Hematopoietic multipotent progenitor cell treated with erythropoietin and hydrocortisone succinate and interleukin-3 and kit ligand, for 6 days (in vitro differentiated cells): ENCODE results near the gene SIX5.

Experiments used
- DNase-seq: peaks from one replicate; pipeline ENCODE4 v3.0.0-alpha.2; 2015

The SIX5 gene

DNA sequence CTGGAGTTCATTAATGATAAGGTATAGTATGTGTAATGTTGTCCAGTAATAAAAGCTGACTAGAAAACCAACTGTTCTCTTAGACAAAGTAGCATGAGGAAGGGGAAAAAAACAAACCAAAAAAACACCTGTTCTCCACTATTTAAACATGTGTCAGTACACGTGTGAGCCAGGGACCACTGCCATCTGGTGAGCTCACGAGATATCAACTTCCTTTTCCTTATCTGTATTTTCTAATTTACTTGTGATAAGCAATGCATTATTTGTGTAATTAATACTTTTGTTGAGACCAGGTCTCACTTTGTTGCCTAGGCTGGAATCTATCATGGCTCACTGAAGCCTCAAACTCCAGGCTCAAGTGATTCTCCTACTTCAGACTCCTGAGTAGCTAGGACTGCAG is 4.3 kb upstream of the SIX5 start:
- DNase-seq: no peak

DNA sequence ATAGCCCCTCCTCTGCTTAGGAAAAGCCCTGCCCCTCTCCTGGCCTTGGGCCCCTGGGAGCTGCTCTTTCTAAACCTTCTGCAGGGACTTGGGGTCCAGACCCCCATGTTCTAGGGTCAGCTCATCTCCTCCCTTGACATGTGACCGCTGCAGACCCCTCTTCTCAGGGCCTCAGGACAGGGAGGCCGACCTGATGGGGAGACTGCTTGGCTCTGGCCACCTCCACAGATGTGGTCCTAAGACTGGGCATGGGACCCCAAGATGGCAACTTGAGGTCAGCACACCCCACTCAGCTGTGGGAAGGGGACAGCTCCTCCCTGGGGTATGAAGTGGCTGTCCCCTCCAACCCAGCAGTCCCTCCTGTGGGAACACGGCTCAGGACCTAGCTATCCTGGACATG is 3.9 kb upstream of the SIX5 start:
- no peak for DNase-seq

DNA sequence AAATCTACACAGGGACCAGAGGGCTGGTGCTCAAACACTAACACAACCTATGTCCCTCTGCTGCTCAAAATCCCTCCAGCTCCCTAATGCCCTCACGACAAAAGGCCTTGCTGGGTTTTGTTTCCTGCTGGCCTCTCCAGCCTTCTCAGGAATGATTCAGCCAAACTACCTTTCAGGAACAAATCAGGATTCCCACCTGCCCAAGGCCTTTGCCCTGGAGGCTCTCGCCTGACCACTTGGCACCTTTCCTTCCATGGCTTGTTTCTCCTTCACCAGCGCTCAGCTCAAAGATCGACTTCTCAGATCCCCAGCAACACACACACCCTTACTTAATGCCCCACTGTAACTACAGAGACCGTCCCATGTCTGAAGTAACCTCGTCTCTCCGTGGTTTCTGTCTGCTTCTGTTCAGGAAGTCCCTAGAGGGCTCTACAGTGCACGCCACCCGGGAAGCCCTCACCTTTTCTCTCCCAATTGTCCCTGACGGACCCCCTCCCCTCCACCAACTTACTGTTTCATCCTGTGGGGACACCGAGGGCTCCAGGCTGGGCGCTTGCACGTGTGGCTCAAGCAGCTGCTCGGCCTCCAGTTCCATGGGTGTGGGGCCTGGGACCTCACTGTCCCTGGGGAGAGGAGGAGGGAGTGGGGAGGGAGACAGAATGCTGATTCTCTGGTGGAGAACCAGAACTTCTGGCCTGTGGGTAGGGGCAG is 3.2 kb upstream of the SIX5 start:
- no peak for DNase-seq

DNA sequence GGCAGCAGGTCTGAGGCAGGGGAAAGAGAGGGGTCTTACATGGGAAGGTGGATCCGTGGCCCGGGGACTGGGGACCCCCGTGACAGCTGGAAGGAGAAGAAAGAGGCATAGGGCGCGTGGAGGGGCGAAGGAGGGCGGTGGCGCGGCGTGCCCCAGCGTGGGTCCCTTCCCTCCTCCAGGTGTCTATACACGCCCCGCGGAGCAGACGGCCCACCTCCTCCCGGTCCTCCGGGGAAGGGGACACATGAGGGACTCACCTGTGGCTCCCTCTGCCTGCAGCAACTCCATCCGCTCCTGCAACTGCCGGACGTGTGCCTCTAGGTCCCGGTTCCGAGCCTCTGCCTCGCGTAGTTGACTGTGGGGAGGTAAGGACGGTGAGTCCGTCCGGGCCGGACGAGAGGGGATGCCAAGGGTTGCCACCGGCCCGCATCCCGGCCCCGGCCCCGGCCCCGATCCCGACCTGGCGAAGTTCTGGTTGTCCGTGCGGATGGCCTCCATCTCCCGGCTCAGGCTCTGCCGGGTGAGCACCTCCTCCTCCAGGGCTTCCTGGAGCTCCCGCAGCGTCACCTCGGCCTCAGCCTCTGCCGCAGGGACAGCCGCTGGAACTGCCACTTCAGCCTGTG is 2.4 kb upstream of the SIX5 start:
- DNase-seq: no peak

DNA sequence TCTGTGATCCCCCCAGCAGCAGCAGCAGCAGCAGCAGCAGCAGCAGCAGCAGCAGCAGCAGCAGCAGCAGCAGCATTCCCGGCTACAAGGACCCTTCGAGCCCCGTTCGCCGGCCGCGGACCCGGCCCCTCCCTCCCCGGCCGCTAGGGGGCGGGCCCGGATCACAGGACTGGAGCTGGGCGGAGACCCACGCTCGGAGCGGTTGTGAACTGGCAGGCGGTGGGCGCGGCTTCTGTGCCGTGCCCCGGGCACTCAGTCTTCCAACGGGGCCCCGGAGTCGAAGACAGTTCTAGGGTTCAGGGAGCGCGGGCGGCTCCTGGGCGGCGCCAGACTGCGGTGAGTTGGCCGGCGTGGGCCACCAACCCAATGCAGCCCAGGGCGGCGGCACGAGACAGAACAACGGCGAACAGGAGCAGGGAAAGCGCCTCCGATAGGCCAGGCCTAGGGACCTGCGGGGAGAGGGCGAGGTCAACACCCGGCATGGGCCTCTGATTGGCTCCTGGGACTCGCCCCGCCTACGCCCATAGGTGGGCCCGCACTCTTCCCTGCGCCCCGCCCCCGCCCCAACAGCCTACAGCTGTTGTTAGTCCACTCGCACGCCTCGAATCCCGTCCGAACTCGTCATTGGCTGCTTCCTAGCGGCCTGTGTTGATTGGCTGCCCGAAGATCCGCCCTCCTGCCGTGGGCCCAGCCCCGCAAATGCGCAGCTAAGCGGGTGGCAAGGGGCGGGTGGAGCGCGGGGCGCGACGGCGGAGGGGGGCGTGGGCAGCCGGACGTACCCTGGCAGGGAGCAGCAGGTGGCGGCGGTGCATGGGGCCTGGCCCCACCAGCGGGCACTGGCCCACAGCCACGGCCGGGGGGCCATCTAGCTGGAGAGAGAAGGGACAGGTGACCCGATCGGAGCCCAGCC is 1.4 kb upstream of the SIX5 start:
- DNase-seq: peak; percentile 99

DNA sequence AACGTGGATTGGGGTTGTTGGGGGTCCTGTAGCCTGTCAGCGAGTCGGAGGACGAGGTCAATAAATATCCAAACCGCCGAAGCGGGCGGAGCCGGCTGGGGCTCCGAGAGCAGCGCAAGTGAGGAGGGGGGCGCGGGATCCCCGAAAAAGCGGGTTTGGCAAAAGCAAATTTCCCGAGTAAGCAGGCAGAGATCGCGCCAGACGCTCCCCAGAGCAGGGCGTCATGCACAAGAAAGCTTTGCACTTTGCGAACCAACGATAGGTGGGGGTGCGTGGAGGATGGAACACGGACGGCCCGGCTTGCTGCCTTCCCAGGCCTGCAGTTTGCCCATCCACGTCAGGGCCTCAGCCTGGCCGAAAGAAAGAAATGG is 754 bp upstream of the SIX5 start:
- DNase-seq: peak; percentile 78

DNA sequence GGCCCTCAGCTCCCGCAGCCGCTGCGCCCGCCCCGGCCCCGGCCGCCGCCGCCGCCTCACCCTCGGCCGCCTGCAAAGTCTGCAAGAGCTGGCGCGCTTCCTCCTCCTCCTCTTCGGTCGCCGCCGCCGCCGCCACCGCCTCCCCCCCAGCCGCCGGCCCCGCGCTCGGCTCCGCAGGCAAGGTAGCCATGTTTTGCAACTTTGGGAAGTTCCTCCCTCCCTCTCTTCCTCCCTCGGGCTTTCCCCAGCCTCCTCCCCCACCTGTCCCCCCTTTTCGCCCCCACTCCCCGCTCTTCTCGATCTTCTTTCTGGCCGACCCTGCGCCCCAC is 433 bp downstream of the SIX5 start:
- peak; percentile 55 for DNase-seq

DNA sequence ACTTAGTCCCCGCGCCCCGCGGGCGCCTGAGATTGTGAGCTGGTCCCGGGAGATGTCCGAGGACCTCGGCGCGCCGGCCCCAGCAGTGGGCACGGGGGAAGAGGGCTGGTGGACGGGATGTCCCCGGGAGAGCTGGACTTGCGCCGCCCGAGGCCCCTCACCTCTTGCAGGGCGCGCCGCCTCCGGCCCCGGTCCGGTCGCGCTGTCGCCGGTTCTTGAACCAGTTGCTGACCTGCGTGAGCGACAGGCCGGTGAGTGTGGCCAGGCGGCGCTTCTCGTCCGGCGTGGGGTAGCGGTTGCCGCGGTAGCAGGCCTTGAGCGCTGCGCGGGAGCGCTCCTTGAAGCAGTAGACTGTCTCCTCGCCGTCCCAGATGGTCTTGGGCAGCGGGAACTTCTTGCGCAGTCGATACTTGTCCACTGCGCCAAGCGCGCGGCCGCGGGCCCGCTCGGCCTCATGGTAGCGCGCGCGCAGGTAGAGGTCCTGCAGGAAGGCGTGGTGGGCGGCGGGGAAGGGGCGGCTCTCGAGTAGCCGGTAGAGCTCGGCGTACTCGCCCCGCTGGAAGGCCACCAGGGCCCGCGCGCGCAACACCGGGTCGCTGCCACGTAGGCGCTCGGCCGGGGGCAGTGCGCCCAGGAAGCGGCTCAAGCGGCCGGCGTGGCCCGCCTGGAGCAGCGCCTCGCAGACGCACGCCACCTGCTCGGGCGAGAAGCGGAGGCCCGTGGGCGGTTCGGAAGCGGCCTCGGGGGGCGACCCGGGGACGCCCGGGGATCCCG is 984 bp downstream of the SIX5 start:
- DNase-seq: peak; percentile 60

DNA sequence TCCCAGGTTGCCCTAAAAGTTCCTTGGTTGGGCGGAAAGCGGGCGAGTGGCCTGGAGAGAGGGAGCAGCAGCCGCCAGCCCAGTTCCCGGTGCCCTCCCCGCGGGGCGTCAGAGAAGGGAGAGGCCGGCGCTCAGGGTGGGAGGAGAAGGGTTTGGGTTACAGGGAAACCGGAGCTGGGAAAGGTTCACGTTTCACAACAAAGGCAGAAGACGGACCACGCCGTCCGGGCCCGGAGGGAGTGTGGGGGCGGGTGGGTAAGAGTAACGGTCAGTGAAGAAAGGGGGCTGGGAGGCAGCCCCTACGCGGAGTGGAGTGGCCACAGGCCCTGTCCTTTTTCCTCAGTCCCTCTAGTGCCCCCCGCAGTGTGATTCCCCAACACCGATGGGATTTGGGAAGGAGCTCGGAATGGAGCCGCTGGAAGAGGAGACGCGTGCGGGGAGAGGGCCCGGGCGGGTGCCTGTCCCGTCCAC is 1.6 kb downstream of the SIX5 start:
- DNase-seq: no peak

DNA sequence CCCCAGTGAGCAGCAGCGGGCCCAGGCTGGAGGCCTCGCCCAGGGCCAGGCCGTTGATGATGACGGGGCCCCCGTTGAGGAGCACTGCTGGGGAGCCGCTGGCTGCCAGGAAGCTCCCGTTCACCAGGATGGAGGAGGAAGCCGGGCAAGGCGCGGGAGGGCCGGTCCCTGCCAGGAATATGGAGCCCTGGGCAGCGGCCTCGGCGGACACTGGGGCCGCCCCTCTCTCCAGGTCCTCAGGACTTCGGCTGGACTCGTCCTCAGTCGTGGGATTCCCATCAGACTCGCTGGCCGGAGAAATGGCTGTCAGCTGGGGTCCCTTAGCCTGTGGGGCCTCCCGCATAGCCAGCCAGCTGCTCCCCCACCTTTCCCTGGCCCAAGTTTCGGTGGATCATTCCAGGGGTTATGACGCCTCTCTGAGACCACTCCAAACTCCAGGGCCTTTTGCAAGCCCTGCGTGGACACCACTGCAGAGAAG is 2.1 kb downstream of the SIX5 start:
- DNase-seq: no peak

DNA sequence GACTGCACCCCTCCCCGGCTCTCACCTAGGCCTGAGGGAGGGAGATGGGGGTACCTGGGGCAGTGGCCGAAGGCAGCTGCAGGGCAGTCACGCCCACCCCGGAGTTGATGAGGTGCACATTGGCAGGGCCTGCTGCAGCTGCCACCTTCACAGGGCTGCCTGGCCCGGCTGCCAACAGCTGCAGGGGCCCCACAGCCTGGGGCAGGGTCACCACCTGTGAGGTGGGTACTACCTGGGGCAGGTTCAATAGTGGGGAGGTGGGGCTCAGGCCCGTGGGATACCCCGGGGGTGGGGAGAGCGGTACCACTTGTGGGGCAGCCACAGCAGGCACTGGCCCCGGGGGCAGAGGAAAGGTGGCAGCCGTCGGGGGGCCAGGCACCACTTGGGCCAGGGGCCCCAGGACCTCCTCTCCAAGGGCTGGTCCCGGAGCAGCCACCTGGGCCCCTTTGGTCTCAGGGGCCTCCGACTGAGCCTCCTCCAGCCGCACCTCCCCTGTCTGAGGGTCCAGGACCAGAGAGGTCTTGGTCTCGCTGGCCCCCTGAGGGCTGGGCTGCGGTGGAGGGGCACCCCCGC is 2.7 kb downstream of the SIX5 start:
- no peak for DNase-seq

DNA sequence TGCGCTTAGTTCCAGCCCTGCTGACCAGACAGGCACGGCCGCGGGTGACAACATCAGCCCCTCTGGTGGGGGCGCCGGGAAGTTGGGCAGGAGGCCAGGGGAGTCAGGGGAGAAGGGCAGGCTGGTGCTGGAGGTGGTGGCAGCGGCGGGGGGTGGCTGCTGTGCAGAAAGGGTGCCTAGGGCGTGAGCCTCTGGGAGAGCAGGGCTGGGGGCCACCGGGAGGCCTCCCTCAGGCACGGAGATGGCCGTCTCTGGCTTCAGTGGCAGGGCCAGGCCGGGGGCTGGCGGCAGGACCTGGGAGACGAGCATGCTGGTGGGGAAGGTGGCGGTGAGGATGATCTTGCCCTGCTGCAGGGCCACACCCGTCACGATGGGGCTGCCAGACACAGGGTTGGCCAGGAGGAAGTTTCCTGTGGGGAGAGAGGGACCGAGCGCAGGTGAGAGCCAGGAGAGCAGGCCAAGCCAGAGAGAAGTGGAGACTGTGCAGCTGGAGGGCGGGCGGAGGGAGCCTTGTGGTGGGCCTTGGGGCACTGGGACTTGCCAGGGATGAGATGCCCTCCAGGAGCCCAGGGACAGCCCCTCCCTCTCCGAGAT is 3.3 kb downstream of the SIX5 start:
- no peak for DNase-seq

DNA sequence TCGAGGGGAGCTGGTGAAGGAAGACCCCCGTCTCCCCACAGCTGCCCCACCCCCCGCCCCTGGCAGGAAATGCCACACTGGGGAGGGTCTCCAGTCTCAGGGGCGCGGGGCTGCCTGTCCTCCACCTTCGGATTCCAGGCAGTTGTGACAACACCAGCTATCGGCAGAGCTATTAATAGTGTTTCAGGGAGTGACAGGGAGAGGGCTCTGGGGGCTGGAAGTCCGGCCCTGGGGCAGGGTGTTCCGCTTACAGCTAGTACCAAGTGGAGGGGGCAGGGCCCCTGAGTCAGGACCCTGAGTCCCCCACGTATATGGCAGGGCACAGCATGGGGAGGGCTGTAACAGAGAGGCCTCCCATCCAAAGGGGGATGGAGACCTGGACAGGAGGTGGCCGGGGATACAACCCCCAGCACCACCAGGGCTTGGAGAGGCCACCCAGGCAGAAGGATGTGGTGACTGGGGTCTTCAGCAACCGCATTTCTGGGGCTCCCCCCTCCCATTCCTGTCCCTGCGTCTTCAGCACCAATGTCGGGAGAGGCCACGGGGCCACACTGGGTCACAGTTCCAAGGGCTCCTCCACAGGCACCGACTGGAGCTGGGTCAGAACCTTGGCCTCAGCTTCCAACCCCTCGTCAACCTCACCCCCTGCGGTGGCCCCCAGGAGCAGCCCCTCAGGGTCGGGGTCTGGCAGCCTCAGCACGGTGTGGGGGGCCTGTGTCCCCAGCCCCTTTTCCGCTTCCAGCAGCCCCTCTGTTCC is 3.9 kb downstream of the SIX5 start:
- no peak for DNase-seq

DNA sequence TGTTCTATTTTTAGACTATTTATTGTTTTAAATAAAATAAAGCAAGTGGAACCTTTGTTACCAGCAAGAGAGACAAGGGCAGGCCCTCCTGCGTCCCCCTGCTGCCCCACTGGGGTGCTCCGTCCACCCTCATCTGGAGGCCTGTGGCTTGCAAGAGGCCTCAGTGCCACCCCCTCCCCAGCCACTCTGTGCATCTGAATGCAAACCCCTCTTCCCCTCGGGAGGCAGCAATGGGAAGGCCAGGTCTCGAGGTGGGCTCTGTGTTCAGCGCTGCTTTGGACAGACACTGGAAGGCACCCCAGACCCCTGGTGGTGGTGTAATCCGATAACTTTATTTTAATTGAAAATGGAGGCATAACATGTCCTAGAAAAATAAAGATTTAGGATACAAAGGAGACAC is 4.6 kb downstream of the SIX5 start:
- DNase-seq: no peak

DNA sequence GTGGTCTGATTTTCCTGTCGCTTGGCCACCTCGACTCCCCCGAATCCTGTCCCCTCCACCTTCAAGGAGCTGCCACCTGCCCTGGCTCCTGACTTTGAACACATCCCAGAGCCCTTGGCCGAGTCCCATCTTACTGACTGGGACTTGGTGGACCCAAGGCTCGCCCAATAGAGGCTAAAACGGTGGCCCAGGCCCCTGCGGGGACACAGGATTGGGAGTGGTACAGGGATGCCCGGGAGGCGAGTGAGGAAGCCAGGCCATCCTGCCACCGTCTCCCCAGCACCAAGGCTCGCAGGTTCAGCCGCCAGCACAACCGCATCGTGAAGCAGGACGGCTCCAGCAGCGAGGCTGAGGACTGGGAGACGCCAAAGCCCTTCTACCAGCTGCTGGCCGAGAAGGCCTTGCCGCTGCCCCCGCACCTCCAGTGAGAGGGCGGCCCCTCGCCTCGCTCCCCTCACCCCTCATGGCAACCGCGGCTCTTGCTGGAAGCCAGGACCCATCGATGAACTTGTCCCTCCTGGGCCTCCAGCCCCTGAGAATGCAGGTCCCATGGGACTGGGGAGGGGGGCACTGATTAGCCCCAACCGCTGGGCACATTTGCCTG is 5.3 kb downstream of the SIX5 start:
- no peak for DNase-seq

DNA sequence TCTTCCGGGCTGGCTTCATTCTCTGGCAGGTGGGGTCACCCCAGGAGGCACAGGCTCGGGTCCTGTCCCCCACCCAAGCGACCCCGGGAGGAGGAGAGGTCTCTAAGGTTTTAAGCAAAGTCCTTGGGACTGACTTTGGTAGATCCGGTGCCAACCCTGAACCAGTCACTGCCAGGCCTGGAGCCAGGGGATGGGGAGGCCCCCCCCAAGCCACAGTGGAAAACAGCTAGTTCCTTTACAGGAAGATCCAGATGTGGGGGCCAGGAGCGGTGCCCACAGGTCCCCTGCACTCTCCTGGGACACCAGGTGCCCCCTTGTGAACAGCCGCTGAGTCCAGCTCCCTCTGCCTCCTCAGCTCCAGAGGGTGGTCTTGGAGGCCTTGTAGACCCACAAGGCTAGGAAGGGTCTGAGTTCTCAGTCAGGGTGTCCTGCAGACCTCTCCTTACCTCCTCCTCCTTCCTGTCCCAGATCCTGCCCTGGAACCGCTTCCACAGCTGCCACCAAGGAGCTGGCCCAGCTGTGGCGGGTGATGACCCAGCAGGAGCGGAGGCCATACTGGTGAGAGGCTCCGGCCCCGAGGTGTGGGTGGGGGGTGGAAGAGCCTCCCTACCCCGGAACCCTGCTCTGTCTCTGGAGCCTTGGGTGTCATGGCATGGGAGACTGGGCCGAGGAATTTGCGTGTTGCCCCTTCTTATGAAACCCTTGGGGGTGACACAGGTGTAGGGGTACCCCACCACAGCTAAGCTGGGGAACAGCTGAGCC is 6.0 kb downstream of the SIX5 start:
- no peak for DNase-seq

DNA sequence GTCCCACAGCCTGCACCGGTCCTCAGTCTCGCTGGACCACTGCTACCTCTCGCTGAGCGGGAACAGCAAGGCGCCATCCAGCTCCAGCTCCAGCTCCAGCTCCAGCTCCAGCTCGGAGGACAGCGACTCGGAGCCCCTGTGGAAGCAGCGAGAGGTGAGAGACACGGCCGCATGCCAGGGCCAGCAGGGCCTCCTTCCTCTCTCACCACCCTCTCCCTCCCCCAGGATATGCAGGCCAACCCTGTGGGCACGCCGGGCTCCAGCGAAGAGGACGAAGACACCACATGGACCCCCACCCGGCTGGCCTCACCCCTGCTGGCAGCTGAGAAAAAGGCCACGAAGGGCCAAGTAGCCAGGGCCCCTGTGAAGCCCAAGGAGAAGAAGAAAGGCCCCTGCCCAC is 7.3 kb downstream of the SIX5 start:
- DNase-seq: no peak

DNA sequence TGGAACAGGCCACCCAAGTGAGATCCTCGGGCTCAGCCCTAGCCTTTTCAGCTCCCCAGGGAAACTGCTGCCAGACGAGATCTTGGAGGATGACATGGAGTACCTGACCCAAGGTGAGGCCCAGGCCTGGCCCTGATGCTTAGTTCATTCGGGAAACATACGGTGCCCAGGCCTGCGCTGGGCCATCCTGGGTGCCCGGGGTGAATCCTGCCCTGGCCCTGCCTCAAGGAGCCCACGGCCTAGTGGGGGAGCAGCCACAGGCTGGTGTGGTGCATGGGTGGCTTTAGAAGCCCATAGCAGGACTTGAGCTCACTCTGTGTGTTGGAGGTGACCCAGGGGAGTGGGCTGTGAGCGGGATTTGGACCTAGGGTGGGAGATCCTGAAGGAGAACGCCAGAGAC is 10.1 kb downstream of the SIX5 start:
- no peak for DNase-seq

DNA sequence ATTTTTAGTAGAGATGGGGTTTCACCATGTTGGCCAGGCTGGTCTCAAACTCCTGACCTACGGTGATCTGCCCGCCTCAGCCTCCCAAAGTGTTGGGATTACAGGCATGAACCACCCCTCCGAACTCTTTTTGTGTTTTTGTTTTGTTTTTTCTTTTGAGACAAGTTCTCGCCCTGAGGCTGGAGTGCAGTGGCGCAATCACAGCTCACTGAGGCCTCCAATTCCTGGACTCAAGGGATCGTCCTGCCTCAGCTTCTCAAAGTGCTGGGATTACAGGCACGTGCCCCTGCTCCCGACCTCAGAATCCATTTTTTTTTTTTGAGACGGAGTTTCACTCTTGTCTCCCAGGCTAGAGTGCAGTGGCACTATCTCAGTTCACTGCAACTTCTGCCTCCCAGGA is 11.4 kb downstream of the SIX5 start:
- no peak for DNase-seq

DNA sequence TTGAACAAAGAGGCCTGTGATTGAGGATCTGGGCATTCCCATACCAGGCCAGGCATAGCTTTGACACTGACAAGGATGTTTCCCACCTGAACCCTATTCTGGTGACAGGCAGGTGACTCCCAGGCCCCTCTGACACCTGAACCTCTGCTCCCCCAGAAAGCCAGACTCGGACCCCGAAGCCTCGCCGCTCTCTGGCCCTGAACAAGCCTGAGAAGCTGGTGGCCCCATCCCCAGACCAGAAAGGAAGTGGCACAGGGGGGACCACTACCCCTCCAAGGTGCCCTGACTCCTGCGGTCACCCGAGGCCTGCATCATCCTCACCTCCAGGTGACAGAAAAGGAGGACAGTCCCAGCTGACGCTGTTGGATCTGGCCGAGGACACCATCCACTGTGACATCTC is 14.7 kb downstream of the SIX5 start:
- no peak for DNase-seq
